Activated CD4-positive, alpha-beta T cell treated with anti-CD3 and anti-CD28 coated beads for 36 hours (primary cell): ENCODE data around the gene CFAP119. TPM values are rescaled to one million over a fixed set of nuclear protein-coding genes. Genes with fewer than 3 reads are reported as not detected.

Experiments used
- ATAC-seq: fragments of 200-7000 bp; cut with Tn5 transposase; one replicate; pipeline ENCODE4 v1.10.0; 2021; ENCODE audit warnings: mild to moderate bottlenecking, moderate library complexity
- CTCF ChIA-PET: fragments of 350-600 bp; sonication (Branson Sonifier 250); formaldehyde crosslinking; loops from one replicate; lab custom pipeline; 2021; ENCODE audit warnings: antibody characterized with exemption; lab: Charles Lee
- POLR2A ChIA-PET: fragments of 350-600 bp; sonication (Branson Sonifier 250); formaldehyde crosslinking; loops from one replicate; lab custom pipeline; 2021; ENCODE audit warnings: antibody characterized with exemption, inconsistent platforms; lab: Charles Lee
- DNase-seq: peaks from one replicate; pipeline ENCODE4 v3.0.0-alpha.2; 2020
- H3K27ac Mint-ChIP-seq: one replicate; pipeline ENCODE4 v1.8.0; 2021; ENCODE audit warnings: mixed read lengths
- H3K27me3 Mint-ChIP-seq: one replicate; pipeline ENCODE4 v1.8.0; 2021; ENCODE audit warnings: mixed read lengths
- H3K36me3 Mint-ChIP-seq: one replicate; pipeline ENCODE4 v1.8.0; 2021; ENCODE audit warnings: low read depth, mixed read lengths
- H3K4me1 Mint-ChIP-seq: one replicate; pipeline ENCODE4 v1.8.0; 2021; ENCODE audit warnings: mixed read lengths
- H3K4me3 Mint-ChIP-seq: one replicate; pipeline ENCODE4 v1.8.0; 2021; ENCODE audit warnings: mild to moderate bottlenecking, moderate library complexity, mixed read lengths
- H3K9me3 Mint-ChIP-seq: one replicate; pipeline ENCODE4 v1.8.0; 2021; ENCODE audit warnings: low read depth, mixed read lengths
- intact Hi-C, 2 experiments: fragments of 100-400 bp; cut with DNase I in 1 of 2; cut with micrococcal nuclease in 1 of 2; formaldehyde crosslinking; loops; one replicate each; pipeline versions ENCODE4 v1.14.2 to v1.15.1; 2022 to 2024; cut with DNase I, micrococcal nuclease
- total RNA-seq, 2 experiments: library from RNA; stranded (reverse); gene quantifications; one replicate each; pipeline ENCODE4 v1.2.3, GENCODE V29; 2021

Gene CFAP119
- total RNA-seq, 2 experiments from 2014 or later: 1.7 to 3.1 TPM

- Mint-ChIP-seq H3K4me1 (no peaks in the 10 kb centered on the region), H3K4me3 (no peak overlapping the region), H3K27me3 (no peaks in the 10 kb centered on the region), H3K27ac (no peak overlapping the region), H3K9me3 (no peaks in the 10 kb centered on the region), H3K36me3 (no peaks in the 10 kb centered on the region)
- ATAC-seq (no peak), DNase-seq (no peak)
- ChIA-PET CTCF (interaction anchor here (0.7 to 1.4 kb wide), 4 partner anchors 12 to 51 kb away, joined by 3 to 6 read pairs (median 4); no protein-coding TSS in a partner anchor), POLR2A (interaction anchor here (0.6 kb wide), 1 partner anchor 606 kb away, joined by 3 read pairs; no protein-coding TSS in a partner anchor)
- intact Hi-C loops: no loop called here
These were observed 31.7 kb upstream of the CFAP119 start for GRCh38 chr16:30793508-30794069.

- Mint-ChIP-seq H3K4me1 (peaks cover 17% of the 10 kb centered on the region), H3K27ac (no peak overlapping the region), H3K27me3 (peaks cover 2% of the 10 kb centered on the region), H3K4me3 (peak overlapping the region; percentile 75), H3K9me3 (no peaks in the 10 kb centered on the region), H3K36me3 (peaks cover 7% of the 10 kb centered on the region)
- POLR2A ChIA-PET: no interaction called here
- DNase-seq (no peak), ATAC-seq (no peak)
- intact Hi-C loops: no loop called here
- CTCF ChIA-PET: interaction anchor here (0.6 kb wide), 1 partner anchor 26 kb away, joined by 4 read pairs; no protein-coding TSS in a partner anchor
These were observed 25.9 kb upstream of the CFAP119 start for GRCh38 chr16:30787613-30788378.

- ATAC-seq (peak; percentile 42), DNase-seq (peak; percentile 41)
- Mint-ChIP-seq H3K4me1 (peaks cover 17% of the 10 kb centered on the region), H3K27me3 (peaks cover 2% of the 10 kb centered on the region), H3K4me3 (peak within 1 kb of the TSS; percentile 75), H3K36me3 (peaks cover 7% of the 10 kb centered on the region), H3K27ac (peak within 1 kb of the TSS; percentile 42), H3K9me3 (no peaks in the 10 kb centered on the region)
- POLR2A ChIA-PET: no interaction called here
- intact Hi-C loops: no loop called here
- CTCF ChIA-PET: interaction anchor here (0.5 to 0.6 kb wide), 3 partner anchors 18 to 189 kb away, joined by 3 to 4 read pairs (median 3); no protein-coding TSS in a partner anchor
These were observed 25.2 kb upstream of the CFAP119 start, which contains the start of gene ZNF629 for GRCh38 chr16:30786936-30787612. Gene ZNF629 (minus strand): TSS chr16:30787205. CDS start chr16:30784482, 2,723 bp downstream.

GRCh38 chr16:30786115-30786935, 24.5 kb upstream of the CFAP119 start:
- Mint-ChIP-seq H3K27me3 (peaks cover 2% of the 10 kb centered on the region), H3K27ac (no peak overlapping the region), H3K4me3 (peak overlapping the region; percentile 75), H3K4me1 (peaks cover 17% of the 10 kb centered on the region), H3K36me3 (peaks cover 7% of the 10 kb centered on the region), H3K9me3 (no peaks in the 10 kb centered on the region)
- ChIA-PET CTCF (interaction anchor here (0.5 to 0.6 kb wide), 2 partner anchors 19 to 188 kb away, joined by 3 read pairs; no protein-coding TSS in a partner anchor), POLR2A (interaction anchor here (0.6 kb wide), 1 partner anchor 24 kb away, joined by 5 read pairs; no protein-coding TSS in a partner anchor)
- ATAC-seq (peak; percentile 57), DNase-seq (peak; percentile 40)
- intact Hi-C loops: no loop called here

GRCh38 chr16:30785126-30786106, 23.6 kb upstream of the CFAP119 start:
- ATAC-seq: no peak
- H3K4me3 Mint-ChIP-seq: peak overlapping the region; percentile 75
- no peaks in the 10 kb centered on the region for H3K9me3 Mint-ChIP-seq
- intact Hi-C loops: no loop called here
- ChIA-PET POLR2A (interaction anchor here (0.6 kb wide), 1 partner anchor 23 kb away, joined by 5 read pairs; no protein-coding TSS in a partner anchor), CTCF (no interaction called here)
- H3K27me3 Mint-ChIP-seq: peaks cover 2% of the 10 kb centered on the region
- no peak for DNase-seq
- H3K4me1 Mint-ChIP-seq: peaks cover 17% of the 10 kb centered on the region
- peaks cover 7% of the 10 kb centered on the region for H3K36me3 Mint-ChIP-seq
- H3K27ac Mint-ChIP-seq: no peak overlapping the region

- Mint-ChIP-seq H3K27ac (no peak overlapping the region), H3K27me3 (peaks cover 2% of the 10 kb centered on the region), H3K4me1 (peaks cover 17% of the 10 kb centered on the region), H3K4me3 (no peak overlapping the region), H3K36me3 (peaks cover 7% of the 10 kb centered on the region), H3K9me3 (no peaks in the 10 kb centered on the region)
- ATAC-seq (no peak), DNase-seq (no peak)
- ChIA-PET POLR2A (no interaction called here), CTCF (interaction anchor here (0.6 kb wide), 1 partner anchor 150 kb away, joined by 3 read pairs; no protein-coding TSS in a partner anchor)
- intact Hi-C loops: no loop called here
These were observed 22.4 kb upstream of the CFAP119 start for GRCh38 chr16:30784215-30784614.

GRCh38 chr16:30783280-30784109, 21.6 kb upstream of the CFAP119 start:
- peaks cover 17% of the 10 kb centered on the region for H3K4me1 Mint-ChIP-seq
- H3K27me3 Mint-ChIP-seq: peaks cover 2% of the 10 kb centered on the region
- POLR2A ChIA-PET: no interaction called here
- intact Hi-C loops: no loop called here
- H3K9me3 Mint-ChIP-seq: no peaks in the 10 kb centered on the region
- H3K36me3 Mint-ChIP-seq: peaks cover 7% of the 10 kb centered on the region
- ATAC-seq (no peak), DNase-seq (no peak)
- CTCF ChIA-PET: interaction anchor here (0.5 to 1.1 kb wide), 3 partner anchors 9 to 195 kb away, joined by 3 to 4 read pairs (median 4); no protein-coding TSS in a partner anchor
- no peak overlapping the region for H3K4me3 Mint-ChIP-seq
- no peak overlapping the region for H3K27ac Mint-ChIP-seq

- intact Hi-C loops: no loop called here
- CTCF ChIA-PET: interaction anchor here (0.7 to 1.1 kb wide), 3 partner anchors 10 to 603 kb away, joined by 3 to 4 read pairs (median 3); no protein-coding TSS in a partner anchor
- ATAC-seq (no peak), DNase-seq (no peak)
- Mint-ChIP-seq H3K9me3 (no peaks in the 10 kb centered on the region), H3K4me1 (peaks cover 16% of the 10 kb centered on the region), H3K36me3 (peaks cover 7% of the 10 kb centered on the region), H3K27me3 (no peaks in the 10 kb centered on the region), H3K4me3 (no peak overlapping the region), H3K27ac (no peak overlapping the region)
- POLR2A ChIA-PET: no interaction called here
These were observed 20.8 kb upstream of the CFAP119 start for GRCh38 chr16:30782486-30783279.

GRCh38 chr16:30780549-30780948, 18.7 kb upstream of the CFAP119 start:
- peaks cover 9% of the 10 kb centered on the region for H3K36me3 Mint-ChIP-seq
- no peaks in the 10 kb centered on the region for H3K27me3 Mint-ChIP-seq
- intact Hi-C loops: no loop called here
- DNase-seq (no peak), ATAC-seq (no peak)
- no peak overlapping the region for H3K4me3 Mint-ChIP-seq
- ChIA-PET CTCF (no interaction called here), POLR2A (no interaction called here)
- no peak overlapping the region for H3K27ac Mint-ChIP-seq
- no peaks in the 10 kb centered on the region for H3K9me3 Mint-ChIP-seq
- peaks cover 13% of the 10 kb centered on the region for H3K4me1 Mint-ChIP-seq
